HepG2 (cell line): ENCODE data around the gene CSTF1. TPM values are rescaled to one million over a fixed set of nuclear protein-coding genes. Genes with fewer than 3 reads are reported as not detected.

Experiments
- AGO1 ChIP-seq: fragments of 200-400 bp; formaldehyde crosslinking; IDR thresholded peaks from 2 replicates; pipeline ENCODE4 v1.6.1; 2017; ENCODE audit warnings: mild to moderate bottlenecking, low read depth, low read length, moderate library complexity; ENCODE audit not compliant: poor library complexity, severe bottlenecking
- DNMT1 ChIP-seq: sonication (generic); formaldehyde crosslinking; IDR thresholded peaks from 2 replicates; pipeline ENCODE4 v1.5.1; 2020; ENCODE audit warnings: mild to moderate bottlenecking, missing genetic modification reagents
- FLYWCH1 ChIP-seq: sonication (generic); formaldehyde crosslinking; IDR thresholded peaks from 2 replicates; pipeline ENCODE4 v1.8.1; 2023; ENCODE audit warnings: mild to moderate bottlenecking, missing genetic modification reagents
- HNF4G ChIP-seq, 2 experiments: sonication (generic) in 1 of 2; formaldehyde crosslinking in 1 of 2; IDR thresholded peaks; 2 replicates each; pipeline versions ENCODE4 v1.4.0 to v1.6.1; 2011 to 2020; ENCODE audit warnings: borderline replicate concordance in 2 of 2, low read depth in 2 of 2, mild to moderate bottlenecking in 2 of 2, low read length in 1 of 2, missing genetic modification reagents in 1 of 2, moderate library complexity in 1 of 2
- KDM2A ChIP-seq: sonication (generic); formaldehyde crosslinking; IDR thresholded peaks from 2 replicates; pipeline ENCODE4 v1.4.0; 2020; ENCODE audit warnings: low read depth, missing genetic modification reagents, borderline replicate concordance
- NONO ChIP-seq, 2 experiments: fragments of 450-650 bp in 1 of 2; sonication (generic) in 1 of 2; formaldehyde crosslinking in 1 of 2; IDR thresholded peaks in 1 of 2; conservative IDR thresholded peaks in 1 of 2; 2 replicates each; pipeline versions ENCODE4 v1.6.1 to v1.8.0; 2017 to 2022; ENCODE audit warnings: mild to moderate bottlenecking in 1 of 2, missing genetic modification reagents in 1 of 2, moderate library complexity in 1 of 2
- TEAD3 ChIP-seq: optimal IDR thresholded peaks from 2 replicates; pipeline ENCODE3; 2016; ENCODE audit warnings: borderline replicate concordance
- YEATS2 ChIP-seq: sonication (generic); formaldehyde crosslinking; IDR thresholded peaks from 2 replicates; pipeline ENCODE4 v1.4.0; 2020; ENCODE audit warnings: missing genetic modification reagents, borderline replicate concordance
- ZFP37 ChIP-seq: sonication (generic); formaldehyde crosslinking; IDR thresholded peaks from 2 replicates; pipeline ENCODE4 v1.4.0; 2020; ENCODE audit warnings: missing genetic modification reagents, borderline replicate concordance
- ZFX ChIP-seq: sonication (generic); formaldehyde crosslinking; IDR thresholded peaks from 2 replicates; pipeline ENCODE4 v1.4.0; 2020; ENCODE audit warnings: mild to moderate bottlenecking, low read depth, missing genetic modification reagents, moderate library complexity
- ZKSCAN8 ChIP-seq: IDR thresholded peaks from 2 replicates; pipeline ENCODE4 v1.6.1; 2016; ENCODE audit warnings: borderline replicate concordance, missing genetic modification reagents, missing compliant biosample characterization
- ZNF124 ChIP-seq: sonication (generic); formaldehyde crosslinking; IDR thresholded peaks from 2 replicates; pipeline ENCODE4 v1.4.0; 2020; ENCODE audit warnings: missing genetic modification reagents
- ZNF501 ChIP-seq: sonication (generic); formaldehyde crosslinking; IDR thresholded peaks from 2 replicates; pipeline ENCODE4 v1.5.1; 2020; ENCODE audit warnings: mild to moderate bottlenecking, moderate library complexity, missing genetic modification reagents
- ZNF543 ChIP-seq: sonication (generic); formaldehyde crosslinking; IDR thresholded peaks from 2 replicates; pipeline ENCODE4 v1.4.0; 2020; ENCODE audit warnings: mild to moderate bottlenecking, missing genetic modification reagents
- ZNF670 ChIP-seq: sonication (generic); formaldehyde crosslinking; IDR thresholded peaks from 2 replicates; pipeline ENCODE4 v1.8.0; 2022; ENCODE audit warnings: mild to moderate bottlenecking, missing genetic modification reagents, borderline replicate concordance
- ZNF761 ChIP-seq: sonication (generic); formaldehyde crosslinking; conservative IDR thresholded peaks from 2 replicates; pipeline ENCODE4 v1.4.0; 2020; ENCODE audit warnings: mild to moderate bottlenecking, missing genetic modification reagents
- polyA plus RNA-seq, 8 experiments: library from polyadenylated mRNA; depleted of rRNA in 3 of 8; stranded (reverse) in 7 of 8; unstranded in 1 of 8; fragments of >200 nt; fragmentation: Illumina TruSeq in 4 of 8; extraction: Trizol in 4 of 8; gene quantifications; 2 replicates each; pipeline versions ENCODE4 v1.2.1 to v1.2.3, GENCODE V29; 2011 to 2016; ENCODE audit warnings: low read depth in 4 of 8, missing spikeins in 1 of 8, mixed read lengths in 1 of 8; ENCODE audit not compliant: insufficient read depth in 1 of 8
- total RNA-seq, 5 experiments: library from RNA; depleted of rRNA; stranded (reverse); fragments of >200 nt; fragmentation: Illumina TruSeq; extraction: Trizol; gene quantifications; 2 replicates each; pipeline ENCODE4 v1.2.3, GENCODE V29; 2016; ENCODE audit warnings: low read depth in 1 of 5
- TF ChIP-seq, protein P1 (sequence below): sonication (generic); formaldehyde crosslinking; IDR thresholded peaks from 2 replicates; pipeline ENCODE4 v1.9.0; 2021; ENCODE audit warnings: missing genetic modification reagents, borderline replicate concordance
- TF ChIP-seq, protein P2 (sequence below): sonication (generic); formaldehyde crosslinking; IDR thresholded peaks from 2 replicates; pipeline ENCODE4 v1.4.0; 2020; ENCODE audit warnings: missing genetic modification reagents, mild to moderate bottlenecking, borderline replicate concordance
- TF ChIP-seq, protein P3 (sequence below): sonication (generic); formaldehyde crosslinking; IDR thresholded peaks from 2 replicates; pipeline ENCODE4 v1.4.0; 2020; ENCODE audit warnings: mild to moderate bottlenecking, missing genetic modification reagents, borderline replicate concordance
- TF ChIP-seq, protein P4 (sequence below): sonication (generic); formaldehyde crosslinking; IDR thresholded peaks from 2 replicates; pipeline ENCODE4 v1.4.0; 2020; ENCODE audit warnings: missing genetic modification reagents, low read depth, mild to moderate bottlenecking, borderline replicate concordance

CSTF1 gene
- total and polyA plus RNA-seq, 2 of the 13 experiments (the other 11 are each of a cell fraction or from before 2014, with no cell fraction given), result 70.9 to 100 TPM

DNA sequence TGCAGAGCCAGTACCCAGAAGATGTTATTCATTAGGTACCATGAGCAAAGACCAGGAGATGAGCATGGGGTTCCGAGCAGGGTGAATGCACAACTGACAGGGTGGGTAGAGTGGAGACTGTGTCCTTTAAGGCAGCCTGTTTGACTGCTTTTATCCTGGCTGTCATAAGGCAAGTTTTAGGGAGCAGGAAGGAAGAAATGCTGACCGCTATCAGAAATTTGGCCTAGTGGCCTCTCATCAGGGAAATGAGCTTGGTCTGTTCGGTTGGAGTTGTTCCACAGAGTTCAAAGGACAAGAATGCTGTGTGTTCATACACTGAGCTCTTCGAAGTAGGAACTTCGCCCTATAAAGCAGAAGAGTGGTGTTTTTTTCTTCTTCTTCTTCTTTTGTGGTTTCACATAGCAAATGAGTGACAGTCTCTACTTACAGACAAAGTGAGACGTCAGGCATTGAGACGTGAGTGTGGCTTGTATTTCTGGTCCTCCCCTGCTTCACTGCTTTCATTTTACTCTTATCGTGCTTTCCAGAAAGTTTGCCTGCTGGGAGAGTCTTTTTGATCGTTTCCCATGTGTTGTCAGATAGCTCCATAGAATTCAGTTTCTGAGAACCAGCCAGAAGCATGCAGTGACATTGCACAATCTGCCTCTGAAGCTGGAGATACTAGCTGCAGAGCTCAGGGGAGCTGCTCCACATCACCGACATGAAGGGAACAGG lies 19.5 kb downstream of the CSTF1 start, which contains the start of gene CASS4 (continued):
- TF ChIP-seq KDM2A (CRISPR knock-in tag), result peak; percentile 30
- TF ChIP-seq, protein P1, sequence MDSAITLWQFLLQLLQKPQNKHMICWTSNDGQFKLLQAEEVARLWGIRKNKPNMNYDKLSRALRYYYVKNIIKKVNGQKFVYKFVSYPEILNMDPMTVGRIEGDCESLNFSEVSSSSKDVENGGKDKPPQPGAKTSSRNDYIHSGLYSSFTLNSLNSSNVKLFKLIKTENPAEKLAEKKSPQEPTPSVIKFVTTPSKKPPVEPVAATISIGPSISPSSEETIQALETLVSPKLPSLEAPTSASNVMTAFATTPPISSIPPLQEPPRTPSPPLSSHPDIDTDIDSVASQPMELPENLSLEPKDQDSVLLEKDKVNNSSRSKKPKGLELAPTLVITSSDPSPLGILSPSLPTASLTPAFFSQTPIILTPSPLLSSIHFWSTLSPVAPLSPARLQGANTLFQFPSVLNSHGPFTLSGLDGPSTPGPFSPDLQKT, result no peak
- TF ChIP-seq ZFP37, result no peak
- TF ChIP-seq ZNF670, result no peak; the same call in 1 of the 2 replicates
- TF ChIP-seq ZNF501 (CRISPR knock-in tag), result 0 out of 2 replicates have a peak, but pooled peaks have one; percentile 45
- no peak for TF ChIP-seq ZNF124 (CRISPR knock-in tag)
- TF ChIP-seq ZNF543 (CRISPR knock-in tag), result no peak
- TF ChIP-seq NONO (IDR thresholded peaks at IDR 0.05), result no peak
- TF ChIP-seq NONO (CRISPR knock-in tag; conservative IDR thresholded peaks at IDR 0.05), result peak; percentile 32; the same call in 1 of the 2 replicates
- TF ChIP-seq AGO1, result no peak
- TF ChIP-seq ZKSCAN8 (CRISPR knock-in tag), result no peak
- TF ChIP-seq YEATS2 (CRISPR knock-in tag), result no peak
- TF ChIP-seq, protein P2, sequence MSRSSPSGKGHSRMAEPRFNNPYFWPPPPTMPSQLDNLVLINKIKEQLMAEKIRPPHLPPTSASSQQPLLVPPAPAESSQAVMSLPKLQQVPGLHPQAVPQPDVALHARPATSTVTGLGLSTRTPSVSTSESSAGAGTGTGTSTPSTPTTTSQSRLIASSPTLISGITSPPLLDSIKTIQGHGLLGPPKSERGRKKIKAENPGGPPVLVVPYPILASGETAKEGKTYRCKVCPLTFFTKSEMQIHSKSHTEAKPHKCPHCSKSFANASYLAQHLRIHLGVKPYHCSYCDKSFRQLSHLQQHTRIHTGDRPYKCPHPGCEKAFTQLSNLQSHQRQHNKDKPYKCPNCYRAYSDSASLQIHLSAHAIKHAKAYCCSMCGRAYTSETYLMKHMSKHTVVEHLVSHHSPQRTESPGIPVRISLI (CRISPR knock-in tag), result peak; percentile 42; the same call in 1 of the 2 replicates
- TF ChIP-seq, protein P3, sequence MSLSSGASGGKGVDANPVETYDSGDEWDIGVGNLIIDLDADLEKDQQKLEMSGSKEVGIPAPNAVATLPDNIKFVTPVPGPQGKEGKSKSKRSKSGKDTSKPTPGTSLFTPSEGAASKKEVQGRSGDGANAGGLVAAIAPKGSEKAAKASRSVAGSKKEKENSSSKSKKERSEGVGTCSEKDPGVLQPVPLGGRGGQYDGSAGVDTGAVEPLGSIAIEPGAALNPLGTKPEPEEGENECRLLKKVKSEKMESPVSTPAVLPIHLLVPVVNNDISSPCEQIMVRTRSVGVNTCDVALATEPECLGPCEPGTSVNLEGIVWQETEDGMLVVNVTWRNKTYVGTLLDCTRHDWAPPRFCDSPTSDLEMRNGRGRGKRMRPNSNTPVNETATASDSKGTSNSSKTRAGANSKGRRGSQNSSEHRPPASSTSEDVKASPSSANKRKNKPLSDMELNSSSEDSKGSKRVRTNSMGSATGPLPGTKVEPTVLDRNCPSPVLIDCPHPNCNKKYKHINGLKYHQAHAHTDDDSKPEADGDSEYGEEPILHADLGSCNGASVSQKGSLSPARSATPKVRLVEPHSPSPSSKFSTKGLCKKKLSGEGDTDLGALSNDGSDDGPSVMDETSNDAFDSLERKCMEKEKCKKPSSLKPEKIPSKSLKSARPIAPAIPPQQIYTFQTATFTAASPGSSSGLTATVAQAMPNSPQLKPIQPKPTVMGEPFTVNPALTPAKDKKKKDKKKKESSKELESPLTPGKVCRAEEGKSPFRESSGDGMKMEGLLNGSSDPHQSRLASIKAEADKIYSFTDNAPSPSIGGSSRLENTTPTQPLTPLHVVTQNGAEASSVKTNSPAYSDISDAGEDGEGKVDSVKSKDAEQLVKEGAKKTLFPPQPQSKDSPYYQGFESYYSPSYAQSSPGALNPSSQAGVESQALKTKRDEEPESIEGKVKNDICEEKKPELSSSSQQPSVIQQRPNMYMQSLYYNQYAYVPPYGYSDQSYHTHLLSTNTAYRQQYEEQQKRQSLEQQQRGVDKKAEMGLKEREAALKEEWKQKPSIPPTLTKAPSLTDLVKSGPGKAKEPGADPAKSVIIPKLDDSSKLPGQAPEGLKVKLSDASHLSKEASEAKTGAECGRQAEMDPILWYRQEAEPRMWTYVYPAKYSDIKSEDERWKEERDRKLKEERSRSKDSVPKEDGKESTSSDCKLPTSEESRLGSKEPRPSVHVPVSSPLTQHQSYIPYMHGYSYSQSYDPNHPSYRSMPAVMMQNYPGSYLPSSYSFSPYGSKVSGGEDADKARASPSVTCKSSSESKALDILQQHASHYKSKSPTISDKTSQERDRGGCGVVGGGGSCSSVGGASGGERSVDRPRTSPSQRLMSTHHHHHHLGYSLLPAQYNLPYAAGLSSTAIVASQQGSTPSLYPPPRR (CRISPR knock-in tag), result no peak
- no peak for TF ChIP-seq FLYWCH1 (CRISPR knock-in tag)
- TF ChIP-seq ZNF761 (CRISPR knock-in tag), result no peak
- TF ChIP-seq, protein P4, sequence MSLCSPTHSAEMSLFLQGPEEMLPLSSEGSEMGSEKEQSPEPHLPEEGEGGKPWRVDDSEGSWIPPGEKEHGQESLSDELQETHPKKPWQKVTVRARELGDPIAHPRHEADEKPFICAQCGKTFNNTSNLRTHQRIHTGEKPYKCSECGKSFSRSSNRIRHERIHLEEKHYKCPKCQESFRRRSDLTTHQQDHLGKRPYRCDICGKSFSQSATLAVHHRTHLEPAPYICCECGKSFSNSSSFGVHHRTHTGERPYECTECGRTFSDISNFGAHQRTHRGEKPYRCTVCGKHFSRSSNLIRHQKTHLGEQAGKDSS (CRISPR knock-in tag), result no peak
- peak; percentile 76 for TF ChIP-seq HNF4G (IDR thresholded peaks at IDR 0.05; ENCODE audit: borderline replicate concordance, low read depth, low read length)
- TF ChIP-seq HNF4G (CRISPR knock-in tag; IDR thresholded peaks at IDR 0.05; ENCODE audit: borderline replicate concordance, low read depth), result no peak
- TF ChIP-seq ZFX (CRISPR knock-in tag), result peak; percentile 69
- TF ChIP-seq TEAD3 (CRISPR knock-in tag), result peak; percentile 67
- 0 out of 2 replicates have a peak, but pooled peaks have one; percentile 54 for TF ChIP-seq DNMT1 (CRISPR knock-in tag)
